NCI-H82 treated with DMSO at 0.1 percent for 48 hours (cell line): ENCODE data around the gene DALRD3.
A peak's percentile ranks its signal among the peaks of the same experiment; 100 is the strongest.

Experiments
- DNase-seq: peaks from one replicate; lab custom pipeline; 2025; ENCODE audit not compliant: unreplicated experiment; lab: John Stamatoyannopoulos, UW

Gene DALRD3, protein sequence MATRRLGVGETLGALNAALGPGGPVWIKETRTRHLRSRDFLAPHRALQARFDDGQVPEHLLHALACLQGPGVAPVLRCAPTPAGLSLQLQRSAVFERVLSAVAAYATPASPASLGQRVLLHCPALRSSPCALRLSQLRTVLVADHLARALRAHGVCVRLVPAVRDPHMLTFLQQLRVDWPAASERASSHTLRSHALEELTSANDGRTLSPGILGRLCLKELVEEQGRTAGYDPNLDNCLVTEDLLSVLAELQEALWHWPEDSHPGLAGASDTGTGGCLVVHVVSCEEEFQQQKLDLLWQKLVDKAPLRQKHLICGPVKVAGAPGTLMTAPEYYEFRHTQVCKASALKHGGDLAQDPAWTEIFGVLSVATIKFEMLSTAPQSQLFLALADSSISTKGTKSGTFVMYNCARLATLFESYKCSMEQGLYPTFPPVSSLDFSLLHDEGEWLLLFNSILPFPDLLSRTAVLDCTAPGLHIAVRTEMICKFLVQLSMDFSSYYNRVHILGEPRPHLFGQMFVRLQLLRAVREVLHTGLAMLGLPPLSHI

DNA sequence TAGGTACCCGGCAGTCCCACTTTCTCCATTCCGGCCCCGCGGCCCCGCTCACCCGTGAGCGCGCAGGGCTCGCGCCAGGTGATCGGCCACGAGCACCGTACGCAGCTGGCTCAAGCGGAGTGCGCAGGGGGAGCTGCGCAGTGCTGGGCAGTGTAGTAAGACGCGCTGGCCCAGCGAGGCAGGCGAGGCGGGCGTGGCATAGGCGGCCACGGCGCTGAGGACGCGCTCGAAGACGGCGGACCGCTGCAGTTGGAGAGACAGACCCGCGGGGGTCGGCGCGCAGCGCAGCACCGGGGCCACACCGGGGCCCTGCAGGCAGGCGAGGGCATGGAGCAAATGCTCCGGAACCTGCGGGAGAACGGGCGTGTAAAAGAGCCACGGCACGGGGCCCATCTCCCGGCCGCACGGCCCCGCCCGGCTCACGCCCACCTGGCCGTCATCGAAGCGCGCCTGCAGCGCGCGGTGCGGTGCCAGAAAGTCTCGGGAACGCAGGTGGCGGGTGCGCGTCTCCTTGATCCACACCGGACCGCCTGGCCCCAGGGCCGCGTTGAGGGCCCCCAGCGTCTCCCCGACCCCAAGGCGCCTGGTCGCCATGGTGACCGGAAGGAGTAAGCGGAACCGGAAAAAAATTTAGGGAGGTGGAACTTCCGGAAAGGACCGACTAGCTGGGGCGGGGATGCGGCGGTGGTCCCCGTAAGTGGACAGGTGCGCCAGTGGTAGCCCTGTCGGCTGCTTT is at the start of gene DALRD3:
TSS of gene DALRD3 (minus strand) at position 610 of the 736 bp plus-strand sequence. CDS start at position 594, 16 bp downstream.
- peak; percentile 9 for DNase-seq

DNA sequence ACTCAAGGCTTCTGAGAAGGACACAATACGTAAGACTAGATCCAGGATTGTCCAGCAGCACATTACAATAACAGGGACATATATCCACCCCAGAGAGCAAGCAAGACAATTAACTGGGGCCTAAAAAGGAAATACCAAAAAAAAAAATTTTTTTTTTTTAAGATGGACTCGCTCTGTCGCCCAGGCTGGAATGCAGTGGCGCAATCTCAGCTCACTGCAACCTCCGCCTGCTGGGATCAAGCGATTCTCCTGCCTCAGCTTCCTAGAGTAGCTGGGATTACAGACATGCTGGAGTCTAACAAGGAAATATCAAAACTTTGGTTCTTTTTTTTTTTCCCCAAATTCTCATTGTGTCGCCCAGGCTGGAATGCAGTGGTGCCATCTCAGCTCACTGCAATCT is 39.6 kb upstream of the DALRD3 start:
- DNase-seq = no peak

DNA sequence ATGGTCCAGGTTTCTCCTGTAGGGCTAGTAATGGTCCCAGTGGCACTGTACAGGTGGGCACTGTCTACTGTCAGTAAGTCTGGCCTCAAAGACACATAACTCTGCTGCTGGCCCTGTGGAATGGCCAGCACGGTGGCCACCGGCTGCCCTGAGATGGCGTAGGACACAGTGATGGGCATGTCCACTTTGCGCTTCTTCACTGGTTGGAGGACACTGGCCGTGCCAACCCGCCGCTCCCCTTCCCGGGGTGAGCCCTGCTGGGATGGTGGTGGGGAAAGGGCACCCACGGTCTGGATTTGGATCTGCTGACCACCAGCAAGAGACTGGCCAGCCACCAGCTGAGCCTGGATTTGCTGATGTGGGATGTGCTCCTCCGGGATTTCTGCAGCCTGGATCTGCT is 38.9 kb upstream of the DALRD3 start:
- DNase-seq = no peak

DNA sequence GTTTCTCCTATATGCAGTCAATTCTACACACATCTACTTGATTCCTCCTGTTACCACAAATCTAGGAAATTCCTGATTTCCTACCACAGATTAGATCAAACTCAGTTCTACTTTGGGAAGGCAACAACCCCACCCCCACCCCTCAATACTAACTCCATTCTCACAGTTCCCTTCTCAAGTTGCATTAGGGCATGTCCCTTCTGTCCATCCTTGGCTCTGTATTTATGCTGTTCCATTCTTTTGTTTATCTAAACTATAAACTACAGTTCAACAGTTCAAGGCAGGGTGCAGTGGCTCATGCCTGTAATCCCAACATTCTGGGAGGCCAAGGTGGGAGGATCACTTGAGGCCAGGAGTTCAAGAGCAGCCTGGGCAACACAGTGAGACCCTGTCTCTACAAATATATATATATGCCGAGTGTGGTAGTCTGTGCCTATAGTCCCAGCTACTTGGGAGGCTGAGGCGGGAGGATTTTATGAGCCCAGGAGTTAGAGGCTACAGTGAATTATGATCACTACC is 36.0 kb upstream of the DALRD3 start:
- DNase-seq = no peak

DNA sequence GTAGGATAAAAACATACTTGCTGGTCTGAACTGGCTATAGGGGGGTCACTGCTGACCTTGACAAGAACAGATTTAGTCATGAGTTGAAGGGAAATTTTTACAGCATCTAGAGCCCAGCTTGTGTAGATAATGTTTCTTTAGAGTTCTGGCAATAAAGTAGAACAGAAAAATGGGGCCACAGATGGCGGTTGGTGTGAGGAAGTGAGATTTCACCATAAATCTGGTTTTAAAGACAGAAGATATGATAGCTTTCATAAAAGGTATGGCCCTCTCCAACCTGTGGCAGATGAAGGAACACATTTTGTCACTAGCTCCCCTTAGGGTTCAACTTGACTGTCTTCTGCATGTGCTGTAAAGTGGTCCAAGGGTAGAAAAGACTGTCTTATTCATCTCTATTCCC is 35.2 kb upstream of the DALRD3 start:
- no peak for DNase-seq

DNA sequence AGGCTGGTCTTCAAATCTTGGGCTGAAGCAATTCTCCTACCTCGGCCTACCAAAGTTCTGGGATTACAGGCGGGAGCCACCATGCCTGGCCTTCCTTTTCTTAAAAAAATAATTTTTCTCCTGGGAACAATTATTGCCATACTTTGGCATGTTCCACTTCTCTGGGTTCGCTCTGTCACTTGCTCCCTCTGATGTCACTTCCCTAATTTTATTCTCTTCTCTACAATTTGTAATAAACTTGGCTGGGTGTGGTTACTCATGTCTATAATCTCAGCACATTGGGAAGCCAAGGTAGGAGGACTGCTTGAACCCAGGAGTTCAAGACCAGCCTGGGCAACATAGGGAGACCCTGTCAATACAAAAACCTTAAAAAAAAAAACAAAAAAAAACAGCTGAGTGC is 16.9 kb upstream of the DALRD3 start:
- DNase-seq = no peak

DNA sequence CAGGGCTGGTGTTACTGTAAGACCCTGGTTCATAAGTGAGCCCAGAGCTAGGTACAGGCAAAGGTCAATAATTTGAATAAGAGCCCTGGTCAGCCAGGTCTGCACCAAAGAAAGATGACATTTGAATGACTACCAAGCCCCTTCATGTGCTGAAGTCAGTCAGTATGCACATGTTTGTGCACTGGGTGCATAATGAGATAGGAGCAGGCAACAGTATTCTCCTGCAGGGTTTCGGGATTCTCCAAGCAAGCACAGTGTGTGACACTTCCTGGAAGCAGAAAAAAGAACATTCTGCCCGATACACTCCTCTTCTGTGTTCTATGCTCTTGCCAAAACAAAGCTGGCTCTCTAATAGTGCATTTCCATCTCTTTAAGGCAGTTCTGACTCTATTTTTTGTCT is 16.3 kb upstream of the DALRD3 start:
- no peak for DNase-seq

DNA sequence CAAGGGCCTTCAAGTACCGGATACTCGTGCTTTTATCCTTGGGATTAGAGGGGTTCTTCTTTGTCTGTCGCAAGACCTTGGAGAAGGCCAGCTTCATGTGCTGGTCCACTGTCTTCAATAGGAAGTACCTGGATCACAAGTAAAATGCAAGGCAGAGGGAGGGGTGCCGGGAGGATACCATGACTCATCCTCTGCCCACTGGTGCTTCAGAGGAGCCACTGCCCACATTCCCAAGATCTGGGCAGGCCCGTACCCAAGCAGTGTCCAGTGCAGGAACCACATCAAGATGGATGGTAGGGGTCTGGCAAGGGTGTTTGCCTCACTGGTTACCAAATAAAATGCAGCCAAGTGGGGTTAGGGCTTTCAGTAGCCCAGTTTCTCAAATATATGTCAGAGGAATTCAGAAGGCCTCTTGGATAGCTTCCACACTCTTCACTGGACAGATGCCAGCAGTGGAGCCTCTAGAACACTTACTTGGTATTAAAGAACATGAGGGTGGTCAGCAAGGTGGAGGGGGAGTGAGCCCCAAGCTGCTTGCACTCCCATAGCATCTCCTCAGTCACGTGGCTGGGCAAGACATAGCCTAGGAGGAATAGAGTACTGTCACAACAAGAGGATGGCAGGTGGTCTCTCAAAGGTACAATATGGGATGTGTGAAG is 14.4 kb upstream of the DALRD3 start:
- no peak for DNase-seq

DNA sequence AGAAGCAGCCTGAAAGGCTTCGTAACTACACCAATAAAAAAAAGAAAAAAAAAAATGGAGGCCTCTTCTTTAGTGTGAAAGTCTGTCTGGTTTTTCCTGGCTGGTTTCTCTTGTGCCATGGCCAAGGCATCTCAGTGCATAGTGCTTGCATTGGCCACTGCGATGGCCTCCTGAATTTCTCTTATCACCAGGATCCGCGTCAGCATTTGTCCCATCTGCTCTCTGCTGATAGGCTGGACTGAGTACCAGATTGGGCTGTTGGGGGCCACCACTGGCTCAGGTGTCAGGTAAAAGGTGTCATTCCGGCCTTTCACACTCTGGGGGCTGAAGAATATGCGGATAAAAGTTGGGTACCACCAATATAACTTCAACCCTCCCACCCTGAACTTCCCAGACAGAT is 11.9 kb upstream of the DALRD3 start:
- DNase-seq = no peak

DNA sequence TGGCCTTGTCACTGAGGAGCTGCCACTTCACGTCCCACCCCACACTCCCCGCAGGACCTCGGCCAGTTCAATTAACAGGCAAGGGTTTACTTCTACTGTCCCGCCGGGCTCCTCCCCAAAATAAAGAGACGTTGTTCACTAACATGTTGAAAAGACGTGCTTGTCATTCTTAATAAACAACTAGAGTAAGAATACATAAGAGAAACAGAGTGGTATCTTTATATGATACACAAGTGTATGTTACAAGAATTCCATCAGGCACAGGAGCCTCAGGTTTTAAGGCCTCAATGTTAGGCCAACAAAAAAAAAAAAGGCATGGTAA is 11.1 kb upstream of the DALRD3 start:
- DNase-seq = no peak

DNA sequence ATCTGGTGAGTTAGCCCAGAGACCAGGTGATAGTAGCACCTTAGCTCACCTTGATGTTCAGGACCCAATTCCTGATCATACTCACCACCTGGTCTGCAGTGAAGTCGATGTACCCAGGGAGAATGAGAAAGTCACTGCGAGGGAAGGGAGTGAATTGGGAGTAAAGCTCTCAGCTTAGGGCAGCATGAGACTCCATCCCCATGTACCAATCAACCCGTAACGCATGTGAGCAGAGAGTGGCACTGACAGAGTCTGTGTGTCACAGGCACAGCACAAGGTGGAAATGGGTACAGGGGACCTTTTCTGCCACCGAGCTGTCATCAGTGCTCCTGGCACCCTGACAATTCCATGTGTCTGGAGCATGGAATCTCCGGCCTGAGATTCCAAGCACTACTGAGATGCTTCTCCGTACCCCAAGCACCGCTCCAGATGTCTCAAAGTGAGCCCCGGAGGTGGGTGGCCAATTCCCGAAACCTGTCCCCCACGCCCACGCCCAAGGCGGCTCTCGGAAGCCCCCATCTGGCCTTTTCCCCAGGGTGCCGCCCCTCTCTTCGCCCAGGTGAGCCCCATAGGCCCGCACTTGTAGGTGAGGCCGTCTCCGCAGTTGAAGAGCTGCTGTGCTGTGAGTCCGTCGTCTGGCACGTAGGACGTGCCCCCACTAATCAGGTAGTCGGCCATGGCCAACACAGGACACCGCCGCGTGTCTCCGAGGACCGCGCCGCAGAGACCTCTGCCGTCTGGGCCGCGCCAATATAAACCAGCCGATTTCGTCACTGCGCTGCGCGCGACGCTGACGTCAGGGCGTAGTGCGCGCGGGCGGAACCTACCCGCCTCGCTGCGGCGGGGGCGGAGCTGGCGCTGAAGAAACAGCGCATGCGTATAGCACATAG is 10.5 kb upstream of the DALRD3 start, which contains the start of gene IMPDH2:
TSS of gene IMPDH2 (minus strand) at position 726 of the 890 bp plus-strand sequence. CDS start at position 678, 48 bp downstream.
- DNase-seq = peak; percentile 76

DNA sequence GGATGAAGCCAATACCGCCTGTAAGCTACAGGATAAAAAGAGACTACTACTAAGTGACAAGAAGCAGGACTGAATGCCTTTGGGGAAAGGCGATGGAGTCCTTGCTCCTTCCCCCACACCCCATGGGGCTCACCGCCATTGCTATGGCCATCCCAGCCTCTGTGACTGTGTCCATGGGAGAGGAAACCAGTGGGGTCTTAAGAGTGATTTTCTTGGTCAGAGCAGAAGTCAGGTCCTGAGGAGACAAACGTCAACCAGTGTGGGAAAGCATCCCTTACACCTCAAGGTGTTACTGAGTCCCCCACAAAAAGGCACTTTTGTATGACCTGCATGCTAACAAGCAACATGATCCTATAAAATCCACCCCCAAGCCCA is 9.9 kb upstream of the DALRD3 start:
- DNase-seq = no peak

DNA sequence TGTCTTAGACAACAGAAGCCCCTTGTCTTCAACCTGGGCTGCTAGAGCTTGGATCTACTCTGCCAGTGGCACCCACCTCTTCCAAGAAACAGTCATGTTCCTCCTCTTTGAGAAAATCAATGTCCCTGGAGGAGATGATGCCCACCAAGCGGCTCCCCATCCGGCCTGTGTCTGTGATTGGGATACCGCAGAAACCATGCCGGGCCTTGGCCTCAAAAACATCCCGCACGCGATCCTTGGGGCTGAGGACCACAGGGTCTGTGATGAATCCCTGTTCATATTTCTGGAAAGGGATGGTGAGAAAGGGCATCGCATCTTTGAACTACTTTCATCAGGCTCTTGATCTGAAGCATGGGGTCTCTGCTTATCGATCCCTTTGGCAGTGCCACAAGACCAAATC is 9.3 kb upstream of the DALRD3 start:
- no peak for DNase-seq

DNA sequence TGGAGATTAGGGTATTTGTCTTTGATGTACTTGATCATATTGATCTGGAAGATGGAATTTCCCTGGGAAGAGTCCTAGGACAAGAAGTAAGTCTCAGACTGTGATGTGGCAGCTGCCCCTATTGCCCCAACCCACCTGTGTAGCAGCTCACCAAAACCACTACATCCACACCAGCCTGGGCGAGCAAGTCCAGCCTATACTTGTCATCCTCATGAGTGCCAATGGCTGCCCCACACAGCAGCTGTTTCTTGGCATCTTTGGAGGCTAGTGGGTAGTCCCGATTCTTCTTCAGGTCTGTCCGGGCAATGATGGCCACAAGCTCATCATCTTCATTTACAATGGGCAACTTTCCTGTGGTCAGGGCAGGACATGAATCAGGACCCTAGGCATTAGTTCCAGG is 8.2 kb upstream of the DALRD3 start:
- DNase-seq = no peak

DNA sequence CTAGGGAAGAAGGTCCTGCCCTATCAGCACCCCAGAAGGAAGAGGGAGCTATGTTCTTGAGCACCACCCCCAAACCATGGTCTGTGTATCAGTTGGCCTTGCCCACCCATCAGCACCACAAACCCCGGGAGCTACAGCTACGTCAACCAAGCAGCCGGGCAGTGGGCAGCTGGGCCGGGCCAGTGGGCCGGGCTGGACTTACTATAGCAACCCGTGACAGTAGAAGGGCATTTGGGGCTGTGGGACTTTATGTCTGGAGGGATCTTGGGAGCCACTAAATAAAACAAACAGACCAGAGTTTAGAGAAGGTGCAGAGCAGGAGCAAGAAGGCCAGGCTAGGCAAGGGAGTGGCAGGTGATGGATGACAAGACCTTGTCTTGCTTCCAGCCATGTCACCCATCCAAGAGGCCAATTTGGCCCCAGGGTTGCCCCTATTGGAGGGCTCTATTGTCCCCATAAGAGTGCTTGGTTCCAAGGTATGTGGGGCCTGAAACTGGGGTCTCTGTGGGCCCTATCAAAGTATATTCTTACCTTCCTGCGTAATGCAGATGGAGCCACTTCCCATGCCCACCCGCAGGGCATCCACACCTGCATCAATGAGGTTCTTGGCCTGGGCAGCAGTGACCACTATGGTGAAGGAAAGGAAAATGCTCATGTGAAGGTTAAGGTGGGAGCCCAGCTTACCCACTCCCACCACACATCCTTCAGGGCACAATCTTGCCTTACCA is 7.6 kb upstream of the DALRD3 start:
- DNase-seq = no peak

DNA sequence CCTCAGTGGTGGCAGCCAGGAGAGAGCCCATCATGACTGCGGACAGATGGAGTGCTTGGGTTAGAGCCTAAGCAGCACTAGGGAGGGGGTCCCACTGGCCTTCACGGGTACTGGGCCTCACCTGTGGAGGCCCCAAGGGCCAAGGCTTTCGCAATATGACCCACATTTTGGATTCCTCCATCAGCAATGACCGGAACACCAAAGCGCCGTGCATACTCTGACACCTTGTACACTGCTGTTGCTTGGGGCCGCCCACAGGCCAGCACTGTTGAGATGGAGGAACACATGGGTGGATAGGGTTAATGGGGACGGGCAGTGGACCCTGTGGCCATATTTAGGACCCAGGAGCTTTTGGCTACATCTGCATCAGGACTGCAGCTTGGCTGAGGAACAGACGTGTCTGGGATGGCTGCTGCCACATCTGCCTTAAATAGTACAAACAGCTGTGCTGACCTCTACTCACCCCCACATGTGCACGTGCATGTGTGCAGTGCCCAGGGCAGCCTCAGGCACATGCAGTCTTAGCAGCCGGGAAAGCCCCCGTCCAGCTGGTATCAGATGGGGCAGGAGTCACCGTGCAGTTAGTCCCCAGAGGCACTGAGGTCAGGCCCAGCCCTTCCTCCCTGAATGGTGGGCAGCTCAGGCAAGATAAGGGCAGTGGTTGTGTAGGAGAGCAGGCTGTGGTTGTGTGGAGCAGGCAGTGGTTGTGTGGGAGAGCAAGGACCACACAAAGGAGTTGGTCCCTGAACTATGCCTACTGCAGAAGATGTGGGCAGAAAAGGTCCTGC is 6.8 kb upstream of the DALRD3 start:
- no peak for DNase-seq

DNA sequence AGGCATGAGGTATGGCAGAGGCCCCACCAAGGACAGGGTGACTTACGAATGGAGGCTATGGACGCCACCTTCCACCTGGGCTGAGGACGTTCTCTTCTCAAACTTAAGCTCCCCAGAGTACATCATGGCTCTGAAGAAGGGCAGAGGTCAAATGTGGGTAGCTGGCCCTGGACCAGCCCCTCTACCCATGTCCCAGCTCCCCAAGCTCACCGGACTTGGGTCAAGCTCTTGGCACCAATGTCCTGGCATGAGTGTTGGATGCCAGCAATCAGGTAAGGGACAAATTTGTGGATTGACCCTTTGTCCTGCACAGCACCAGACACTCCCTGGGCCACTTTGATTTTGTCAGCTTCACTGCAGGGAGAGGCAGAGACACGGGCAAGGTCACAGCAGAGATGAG is 6.1 kb upstream of the DALRD3 start:
- DNase-seq = no peak

DNA sequence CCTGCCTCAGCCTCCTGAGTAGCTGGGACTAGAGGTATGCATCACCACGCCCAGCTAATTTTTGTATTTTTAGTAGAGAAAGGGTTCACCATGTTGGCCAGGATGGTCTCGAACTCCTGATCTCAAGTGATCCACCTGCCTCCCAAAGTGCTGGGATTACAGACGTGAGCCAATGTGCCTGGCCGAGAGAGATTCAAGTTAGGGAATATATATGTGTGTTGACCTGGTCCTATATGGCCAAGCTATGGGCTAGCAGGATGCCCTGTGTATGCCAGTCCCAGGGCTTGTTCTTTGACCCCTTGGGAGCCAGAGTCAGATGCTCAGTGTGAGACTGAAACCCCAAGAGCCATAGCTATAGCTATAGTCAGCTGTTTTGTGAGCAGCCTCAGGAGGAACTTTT is 5.4 kb upstream of the DALRD3 start:
- no peak for DNase-seq

DNA sequence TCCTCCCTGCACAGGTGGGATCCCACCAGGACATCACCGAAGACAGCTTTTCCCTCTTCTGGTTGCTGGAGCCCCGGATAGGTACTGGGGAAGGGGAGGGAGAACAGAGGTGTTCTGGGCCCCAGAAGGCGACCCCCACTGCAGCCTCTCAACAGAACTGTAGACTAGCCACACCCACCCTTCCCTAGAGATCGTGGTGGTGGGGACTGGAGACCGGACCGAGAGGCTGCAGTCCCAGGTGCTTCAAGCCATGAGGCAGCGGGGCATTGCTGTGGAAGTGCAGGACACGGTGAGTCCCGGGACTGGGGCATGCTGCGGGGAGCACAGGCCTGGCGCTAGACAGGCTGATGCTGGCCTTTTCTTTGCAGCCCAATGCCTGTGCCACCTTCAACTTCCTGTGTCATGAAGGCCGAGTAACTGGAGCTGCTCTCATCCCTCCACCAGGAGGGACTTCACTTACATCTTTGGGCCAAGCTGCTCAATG is 4.3 kb upstream of the DALRD3 start:
- no peak for DNase-seq
